ENCODE data around the gene OSTM1.

Gene OSTM1

GRCh38 chr6:108029226-108029921, 45.2 kb downstream of the OSTM1 start:
- TF ChIP-seq CTCF (IDR thresholded peaks at IDR 0.05; ENCODE audit: low read depth, low read length, poor library complexity, severe bottlenecking) (no peak), EZH2phosphoT487 (IDR thresholded peaks at IDR 0.05; ENCODE audit: borderline replicate concordance, low read length) (no peak)
- Histone ChIP-seq H3K4me3 (ENCODE audit: low read length) (no peak overlapping the region), H3K9me2 (replicated peaks; ENCODE audit: control insufficient read depth, low read length) (no peaks in the 10 kb centered on the region), H3K9me3 (ENCODE audit: control insufficient read depth, insufficient read depth, low read length) (no peaks in the 10 kb centered on the region), H4K20me1 (ENCODE audit: control insufficient read depth, insufficient read depth, low read depth, low read length) (no peaks in the 10 kb centered on the region), H3K79me2 (ENCODE audit: control insufficient read depth, low read length) (no peaks in the 10 kb centered on the region), H3K4me1 (ENCODE audit: control insufficient read depth, low read length) (no peaks in the 10 kb centered on the region), H3K27ac (ENCODE audit: low read depth, low read length) (no peak overlapping the region), H3K27me3 (ENCODE audit: control insufficient read depth, low read length) (no peaks in the 10 kb centered on the region), H3F3A (ENCODE audit: control insufficient read depth, insufficient read depth) (no peaks in the 10 kb centered on the region), H3K4me2 (ENCODE audit: low read length) (no peak overlapping the region), H3K36me3 (ENCODE audit: control insufficient read depth, low read length) (no peaks in the 10 kb centered on the region)

GRCh38 chr6:108027594-108027993, 46.9 kb downstream of the OSTM1 start:
- Histone ChIP-seq H3K36me3 (ENCODE audit: control insufficient read depth, low read length) (no peaks in the 10 kb centered on the region), H3F3A (ENCODE audit: control insufficient read depth, insufficient read depth) (no peaks in the 10 kb centered on the region), H3K27ac (ENCODE audit: low read depth, low read length) (no peak overlapping the region), H3K79me2 (ENCODE audit: control insufficient read depth, low read length) (no peaks in the 10 kb centered on the region), H3K9me2 (replicated peaks; ENCODE audit: control insufficient read depth, low read length) (no peaks in the 10 kb centered on the region), H3K27me3 (ENCODE audit: control insufficient read depth, low read length) (no peaks in the 10 kb centered on the region), H3K4me3 (ENCODE audit: low read length) (no peak overlapping the region), H3K9me3 (ENCODE audit: control insufficient read depth, insufficient read depth, low read length) (no peaks in the 10 kb centered on the region), H4K20me1 (ENCODE audit: control insufficient read depth, insufficient read depth, low read depth, low read length) (no peaks in the 10 kb centered on the region), H3K4me2 (ENCODE audit: low read length) (no peak overlapping the region), H3K4me1 (ENCODE audit: control insufficient read depth, low read length) (no peaks in the 10 kb centered on the region)
- no peak for TF ChIP-seq CTCF (IDR thresholded peaks at IDR 0.05; ENCODE audit: low read depth, low read length, poor library complexity, severe bottlenecking)
- TF ChIP-seq EZH2phosphoT487 (IDR thresholded peaks at IDR 0.05; ENCODE audit: borderline replicate concordance, low read length), result no peak

GRCh38 chr6:108027056-108027455, 47.5 kb downstream of the OSTM1 start:
- Histone ChIP-seq H3K9me2 (replicated peaks; ENCODE audit: control insufficient read depth, low read length) (no peaks in the 10 kb centered on the region), H3K4me3 (ENCODE audit: low read length) (no peak overlapping the region), H3K9me3 (ENCODE audit: control insufficient read depth, insufficient read depth, low read length) (no peaks in the 10 kb centered on the region), H3K4me2 (ENCODE audit: low read length) (no peak overlapping the region), H3K27me3 (ENCODE audit: control insufficient read depth, low read length) (no peaks in the 10 kb centered on the region), H3F3A (ENCODE audit: control insufficient read depth, insufficient read depth) (no peaks in the 10 kb centered on the region), H3K27ac (ENCODE audit: low read depth, low read length) (no peak overlapping the region), H3K4me1 (ENCODE audit: control insufficient read depth, low read length) (no peaks in the 10 kb centered on the region), H3K36me3 (ENCODE audit: control insufficient read depth, low read length) (no peaks in the 10 kb centered on the region), H4K20me1 (ENCODE audit: control insufficient read depth, insufficient read depth, low read depth, low read length) (no peaks in the 10 kb centered on the region), H3K79me2 (ENCODE audit: control insufficient read depth, low read length) (no peaks in the 10 kb centered on the region)
- TF ChIP-seq CTCF (IDR thresholded peaks at IDR 0.05; ENCODE audit: low read depth, low read length, poor library complexity, severe bottlenecking), result no peak
